Fibroblast of skin of scalp (primary cell): Measurements from ENCODE around the gene ADAMTS2.
A peak's percentile ranks its signal among the peaks of the same experiment; 100 is the strongest.

Source experiments
- DNase-seq: peaks from one replicate; pipeline ENCODE4 v3.0.0-alpha.2; 2013

ADAMTS2 gene

GRCh38 chr5:179254638-179255271 lies 90.5 kb downstream of the ADAMTS2 start:
- no peak for DNase-seq

- DNase-seq = no peak
These were observed 91.5 kb downstream of the ADAMTS2 start for GRCh38 chr5:179253730-179254129.

GRCh38 chr5:179251276-179251969 lies 93.8 kb downstream of the ADAMTS2 start:
- DNase-seq = no peak

- no peak for DNase-seq
These were observed 94.6 kb downstream of the ADAMTS2 start for GRCh38 chr5:179250561-179251225.

GRCh38 chr5:179246227-179246626 lies 99.0 kb downstream of the ADAMTS2 start:
- no peak for DNase-seq

- DNase-seq = no peak
These were observed 100.2 kb downstream of the ADAMTS2 start for GRCh38 chr5:179245031-179245430.

- peak; percentile 63 for DNase-seq
These were observed 101.2 kb downstream of the ADAMTS2 start for GRCh38 chr5:179244044-179244443.

- peak; percentile 72 for DNase-seq
These were observed 101.9 kb downstream of the ADAMTS2 start for GRCh38 chr5:179243333-179243732.

GRCh38 chr5:179242676-179243075 lies 102.6 kb downstream of the ADAMTS2 start:
- DNase-seq = no peak

GRCh38 chr5:179241764-179242370 lies 103.4 kb downstream of the ADAMTS2 start:
- no peak for DNase-seq

- no peak for DNase-seq
These were observed 104.1 kb downstream of the ADAMTS2 start for GRCh38 chr5:179241175-179241574.

GRCh38 chr5:179240561-179240960 lies 104.7 kb downstream of the ADAMTS2 start:
- DNase-seq = no peak

- no peak for DNase-seq
These were observed 105.8 kb downstream of the ADAMTS2 start for GRCh38 chr5:179239256-179240135.

- no peak for DNase-seq
These were observed 106.7 kb downstream of the ADAMTS2 start for GRCh38 chr5:179238628-179238970.

GRCh38 chr5:179237770-179238627 lies 107.3 kb downstream of the ADAMTS2 start:
- no peak for DNase-seq

- no peak for DNase-seq
These were observed 109.6 kb downstream of the ADAMTS2 start for GRCh38 chr5:179235416-179236400.

- DNase-seq = no peak
These were observed 110.6 kb downstream of the ADAMTS2 start for GRCh38 chr5:179234563-179235135.

GRCh38 chr5:179233909-179234562 lies 111.2 kb downstream of the ADAMTS2 start:
- no peak for DNase-seq

GRCh38 chr5:179232091-179232735 lies 113.0 kb downstream of the ADAMTS2 start:
- no peak for DNase-seq
